ENCODE data around the gene GHRHR.

DNA sequence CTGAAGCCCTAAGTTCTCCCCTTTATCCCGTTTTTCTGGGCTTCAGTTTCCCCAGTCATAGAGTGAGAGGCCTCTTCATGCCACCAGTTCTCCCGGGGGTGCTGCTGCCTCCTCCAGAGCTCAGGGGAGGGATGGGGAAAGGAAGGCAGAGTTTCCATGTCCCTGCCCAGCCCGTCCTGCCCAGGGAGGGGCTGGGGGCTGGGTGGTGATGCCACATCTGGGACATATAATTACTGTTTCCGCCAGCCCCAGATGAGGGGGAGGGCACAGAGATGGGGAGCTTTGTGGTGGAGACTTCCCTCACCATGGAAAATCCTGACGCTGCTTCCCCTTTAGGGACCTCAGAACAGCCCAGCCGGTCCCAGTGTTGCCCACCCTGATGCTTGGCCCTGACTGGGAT is 48.0 kb upstream of the GHRHR start:
- TF ChIP-seq, protein P1, sequence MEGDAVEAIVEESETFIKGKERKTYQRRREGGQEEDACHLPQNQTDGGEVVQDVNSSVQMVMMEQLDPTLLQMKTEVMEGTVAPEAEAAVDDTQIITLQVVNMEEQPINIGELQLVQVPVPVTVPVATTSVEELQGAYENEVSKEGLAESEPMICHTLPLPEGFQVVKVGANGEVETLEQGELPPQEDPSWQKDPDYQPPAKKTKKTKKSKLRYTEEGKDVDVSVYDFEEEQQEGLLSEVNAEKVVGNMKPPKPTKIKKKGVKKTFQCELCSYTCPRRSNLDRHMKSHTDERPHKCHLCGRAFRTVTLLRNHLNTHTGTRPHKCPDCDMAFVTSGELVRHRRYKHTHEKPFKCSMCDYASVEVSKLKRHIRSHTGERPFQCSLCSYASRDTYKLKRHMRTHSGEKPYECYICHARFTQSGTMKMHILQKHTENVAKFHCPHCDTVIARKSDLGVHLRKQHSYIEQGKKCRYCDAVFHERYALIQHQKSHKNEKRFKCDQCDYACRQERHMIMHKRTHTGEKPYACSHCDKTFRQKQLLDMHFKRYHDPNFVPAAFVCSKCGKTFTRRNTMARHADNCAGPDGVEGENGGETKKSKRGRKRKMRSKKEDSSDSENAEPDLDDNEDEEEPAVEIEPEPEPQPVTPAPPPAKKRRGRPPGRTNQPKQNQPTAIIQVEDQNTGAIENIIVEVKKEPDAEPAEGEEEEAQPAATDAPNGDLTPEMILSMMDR (IDR thresholded peaks at IDR 0.05) = no peak
- TF ChIP-seq POLR2A (IDR thresholded peaks at IDR 0.05) = no peak
